ENCODE results near the gene EEF2.

DNA sequence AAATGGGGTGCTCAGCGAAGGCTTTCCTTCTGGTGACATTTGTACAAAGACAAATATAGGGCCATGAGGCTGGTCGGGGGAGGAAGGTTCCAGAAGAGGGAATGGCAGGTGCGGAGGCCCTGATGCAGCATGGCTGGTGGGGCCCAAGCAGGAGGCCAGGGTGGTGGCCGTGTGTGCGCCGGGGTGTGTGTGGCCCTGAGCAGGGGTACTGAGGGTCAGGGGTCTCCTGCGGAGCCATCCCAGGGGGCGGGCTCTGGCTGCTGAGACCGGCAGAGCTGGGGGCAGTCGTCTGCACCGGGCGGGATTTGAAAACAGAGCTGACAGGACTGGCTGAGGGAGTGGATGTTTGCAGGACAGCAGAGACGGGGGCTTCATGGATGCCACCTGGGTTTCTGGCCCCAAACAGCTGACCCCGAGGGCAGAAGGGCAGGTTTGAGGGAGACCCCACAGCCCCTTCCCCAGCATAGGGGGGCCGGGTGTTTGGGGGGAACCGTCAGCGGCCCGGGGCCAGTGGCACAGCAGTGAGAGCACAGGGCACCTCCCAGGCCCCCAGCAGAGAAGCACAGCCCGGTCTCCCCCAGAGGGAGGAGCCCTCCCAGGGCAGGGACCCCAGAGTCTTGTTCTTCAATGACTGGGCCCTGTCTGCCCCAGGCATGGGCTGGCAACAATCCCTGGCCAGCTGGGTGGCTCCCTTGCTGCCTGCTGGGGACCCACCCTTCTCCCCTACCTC lies 33.7 kb upstream of the EEF2 start:
- TF ChIP-seq, protein P1, sequence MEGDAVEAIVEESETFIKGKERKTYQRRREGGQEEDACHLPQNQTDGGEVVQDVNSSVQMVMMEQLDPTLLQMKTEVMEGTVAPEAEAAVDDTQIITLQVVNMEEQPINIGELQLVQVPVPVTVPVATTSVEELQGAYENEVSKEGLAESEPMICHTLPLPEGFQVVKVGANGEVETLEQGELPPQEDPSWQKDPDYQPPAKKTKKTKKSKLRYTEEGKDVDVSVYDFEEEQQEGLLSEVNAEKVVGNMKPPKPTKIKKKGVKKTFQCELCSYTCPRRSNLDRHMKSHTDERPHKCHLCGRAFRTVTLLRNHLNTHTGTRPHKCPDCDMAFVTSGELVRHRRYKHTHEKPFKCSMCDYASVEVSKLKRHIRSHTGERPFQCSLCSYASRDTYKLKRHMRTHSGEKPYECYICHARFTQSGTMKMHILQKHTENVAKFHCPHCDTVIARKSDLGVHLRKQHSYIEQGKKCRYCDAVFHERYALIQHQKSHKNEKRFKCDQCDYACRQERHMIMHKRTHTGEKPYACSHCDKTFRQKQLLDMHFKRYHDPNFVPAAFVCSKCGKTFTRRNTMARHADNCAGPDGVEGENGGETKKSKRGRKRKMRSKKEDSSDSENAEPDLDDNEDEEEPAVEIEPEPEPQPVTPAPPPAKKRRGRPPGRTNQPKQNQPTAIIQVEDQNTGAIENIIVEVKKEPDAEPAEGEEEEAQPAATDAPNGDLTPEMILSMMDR (conservative IDR thresholded peaks at IDR 0.05; ENCODE audit: low read depth, low read length): no peak
- no peak for TF ChIP-seq RAD21 (IDR thresholded peaks at IDR 0.05; ENCODE audit: low read length)
- no peak for TF ChIP-seq RFX5 (IDR thresholded peaks at IDR 0.05; ENCODE audit: low read depth, low read length)
- TF ChIP-seq, protein P2, sequence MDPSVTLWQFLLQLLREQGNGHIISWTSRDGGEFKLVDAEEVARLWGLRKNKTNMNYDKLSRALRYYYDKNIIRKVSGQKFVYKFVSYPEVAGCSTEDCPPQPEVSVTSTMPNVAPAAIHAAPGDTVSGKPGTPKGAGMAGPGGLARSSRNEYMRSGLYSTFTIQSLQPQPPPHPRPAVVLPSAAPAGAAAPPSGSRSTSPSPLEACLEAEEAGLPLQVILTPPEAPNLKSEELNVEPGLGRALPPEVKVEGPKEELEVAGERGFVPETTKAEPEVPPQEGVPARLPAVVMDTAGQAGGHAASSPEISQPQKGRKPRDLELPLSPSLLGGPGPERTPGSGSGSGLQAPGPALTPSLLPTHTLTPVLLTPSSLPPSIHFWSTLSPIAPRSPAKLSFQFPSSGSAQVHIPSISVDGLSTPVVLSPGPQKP (IDR thresholded peaks at IDR 0.05; ENCODE audit: borderline replicate concordance, low read depth, low read length): no peak
- no peak for TF ChIP-seq BHLHE40 (IDR thresholded peaks at IDR 0.05; ENCODE audit: low read depth, low read length)
- no peak for TF ChIP-seq FOS (IDR thresholded peaks at IDR 0.05; ENCODE audit: low read depth, low read length)
- TF ChIP-seq SMC3 (IDR thresholded peaks at IDR 0.05; ENCODE audit: low read depth, low read length): no peak
- TF ChIP-seq RCOR1 (IDR thresholded peaks at IDR 0.05; ENCODE audit: insufficient replicate concordance, low read length): no peak
- TF ChIP-seq POLR2A (IDR thresholded peaks at IDR 0.05; ENCODE audit: low read depth, low read length): no peak
- no peak for TF ChIP-seq MAFK (IDR thresholded peaks at IDR 0.05; ENCODE audit: low read depth, low read length)
